ENCODE data around the gene TBC1D10A. TPM values are rescaled to one million over a fixed set of nuclear protein-coding genes. Genes with fewer than 3 reads are reported as not detected.

TBC1D10A gene
- total RNA-seq, 2 donors from 2014 or later = 12.1 to 13.7 TPM

GRCh38 chr22:30337461-30337778, 10.7 kb upstream of the TBC1D10A start:
- 95 to 96% methylated on average over 7 to 8 of the region's 8 CpGs for WGBS, 2 experiments (ENCODE audit: insufficient coverage in 1 of 2, insufficient read length in 1 of 2)
- Mint-ChIP-seq H3K4me1 (no peaks in the 10 kb centered on the region), H3K36me3 (ENCODE audit: low read depth) (peaks cover 95% of the 10 kb centered on the region), H3K27me3 (ENCODE audit: insufficient read depth) (no peaks in the 10 kb centered on the region), H3K27ac (no peak overlapping the region), H3K9me3 (no peaks in the 10 kb centered on the region), H3K4me3 (no peak overlapping the region)
- Histone ChIP-seq H3K36me3 (ENCODE audit: control insufficient read depth, insufficient read depth, low read length) (peaks cover 89% of the 10 kb centered on the region), H3K9ac (ENCODE audit: extremely low read depth, low read length, poor library complexity, severe bottlenecking) (no peak overlapping the region), H3K4me1 (ENCODE audit: control insufficient read depth, insufficient read depth, low read length) (no peaks in the 10 kb centered on the region), H3K27ac (ENCODE audit: low read depth, low read length) (no peak overlapping the region), H3K27me3 (ENCODE audit: control insufficient read depth, insufficient read depth, low read length, poor library complexity, severe bottlenecking) (no peaks in the 10 kb centered on the region), H3K4me3 (ENCODE audit: low read length) (no peak overlapping the region), H3K9me3 (ENCODE audit: control insufficient read depth, low read length) (no peaks in the 10 kb centered on the region)
- TF ChIP-seq, protein P1, sequence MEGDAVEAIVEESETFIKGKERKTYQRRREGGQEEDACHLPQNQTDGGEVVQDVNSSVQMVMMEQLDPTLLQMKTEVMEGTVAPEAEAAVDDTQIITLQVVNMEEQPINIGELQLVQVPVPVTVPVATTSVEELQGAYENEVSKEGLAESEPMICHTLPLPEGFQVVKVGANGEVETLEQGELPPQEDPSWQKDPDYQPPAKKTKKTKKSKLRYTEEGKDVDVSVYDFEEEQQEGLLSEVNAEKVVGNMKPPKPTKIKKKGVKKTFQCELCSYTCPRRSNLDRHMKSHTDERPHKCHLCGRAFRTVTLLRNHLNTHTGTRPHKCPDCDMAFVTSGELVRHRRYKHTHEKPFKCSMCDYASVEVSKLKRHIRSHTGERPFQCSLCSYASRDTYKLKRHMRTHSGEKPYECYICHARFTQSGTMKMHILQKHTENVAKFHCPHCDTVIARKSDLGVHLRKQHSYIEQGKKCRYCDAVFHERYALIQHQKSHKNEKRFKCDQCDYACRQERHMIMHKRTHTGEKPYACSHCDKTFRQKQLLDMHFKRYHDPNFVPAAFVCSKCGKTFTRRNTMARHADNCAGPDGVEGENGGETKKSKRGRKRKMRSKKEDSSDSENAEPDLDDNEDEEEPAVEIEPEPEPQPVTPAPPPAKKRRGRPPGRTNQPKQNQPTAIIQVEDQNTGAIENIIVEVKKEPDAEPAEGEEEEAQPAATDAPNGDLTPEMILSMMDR (conservative IDR thresholded peaks at IDR 0.05) = no peak
- no peak for DNase-seq

GRCh38 chr22:30336752-30337460, 10.2 kb upstream of the TBC1D10A start:
- H3K4me1 Mint-ChIP-seq = no peaks in the 10 kb centered on the region
- TF ChIP-seq, protein P1 (conservative IDR thresholded peaks at IDR 0.05) = no peak

GRCh38 chr22:30335236-30335635, 8.5 kb upstream of the TBC1D10A start:
- 93 to 100% methylated on average over 1 of the region's 1 CpG for WGBS, 2 experiments (ENCODE audit: insufficient coverage in 1 of 2, insufficient read length in 1 of 2)
- Mint-ChIP-seq H3K4me1 (no peaks in the 10 kb centered on the region), H3K36me3 (ENCODE audit: low read depth) (peaks cover 89% of the 10 kb centered on the region), H3K27ac (no peak overlapping the region), H3K27me3 (ENCODE audit: insufficient read depth) (no peaks in the 10 kb centered on the region), H3K9me3 (no peaks in the 10 kb centered on the region), H3K4me3 (no peak overlapping the region)
- peaks cover 83% of the 10 kb centered on the region for H3K36me3 ChIP-seq (ENCODE audit: control insufficient read depth, insufficient read depth, low read length)
- H3K4me3 ChIP-seq (ENCODE audit: low read length) = no peak overlapping the region
- H3K27me3 ChIP-seq (ENCODE audit: control insufficient read depth, insufficient read depth, low read length, poor library complexity, severe bottlenecking) = no peaks in the 10 kb centered on the region
- H3K9me3 ChIP-seq (ENCODE audit: control insufficient read depth, low read length) = no peaks in the 10 kb centered on the region
- TF ChIP-seq, protein P1 (conservative IDR thresholded peaks at IDR 0.05) = no peak
- DNase-seq = no peak
- no peaks in the 10 kb centered on the region for H3K4me1 ChIP-seq (ENCODE audit: control insufficient read depth, insufficient read depth, low read length)
- H3K9ac ChIP-seq (ENCODE audit: extremely low read depth, low read length, poor library complexity, severe bottlenecking) = no peak overlapping the region
- H3K27ac ChIP-seq (ENCODE audit: low read depth, low read length) = no peak overlapping the region

More at GRCh38 chr22:30336752-30337460, 10.2 kb upstream of the TBC1D10A start:
- Histone ChIP-seq H3K9me3 (ENCODE audit: control insufficient read depth, low read length) (no peaks in the 10 kb centered on the region), H3K27me3 (ENCODE audit: control insufficient read depth, insufficient read depth, low read length, poor library complexity, severe bottlenecking) (no peaks in the 10 kb centered on the region), H3K36me3 (ENCODE audit: control insufficient read depth, insufficient read depth, low read length) (peaks cover 88% of the 10 kb centered on the region), H3K27ac (ENCODE audit: low read depth, low read length) (no peak overlapping the region), H3K4me1 (ENCODE audit: control insufficient read depth, insufficient read depth, low read length) (no peaks in the 10 kb centered on the region), H3K9ac (ENCODE audit: extremely low read depth, low read length, poor library complexity, severe bottlenecking) (no peak overlapping the region), H3K4me3 (ENCODE audit: low read length) (no peak overlapping the region)
- Mint-ChIP-seq H3K9me3 (no peaks in the 10 kb centered on the region), H3K27ac (no peak overlapping the region), H3K4me3 (no peak overlapping the region), H3K27me3 (ENCODE audit: insufficient read depth) (no peaks in the 10 kb centered on the region), H3K36me3 (ENCODE audit: low read depth) (peaks cover 94% of the 10 kb centered on the region)
- 95% methylated on average over 4 of the region's 4 CpGs; no CpG with 5 or more reads in 1 of the 2 experiments for WGBS, 2 experiments (ENCODE audit: insufficient coverage in 1 of 2, insufficient read length in 1 of 2)
- no peak for DNase-seq
